Activated CD8-positive, alpha-beta T cell treated with anti-CD3 and anti-CD28 coated beads for 36 hours (primary cell): Measurements from ENCODE around the gene ERP27. TPM values are rescaled to one million over a fixed set of nuclear protein-coding genes. Genes with fewer than 3 reads are reported as not detected.

ENCODE experiments used
- ATAC-seq: fragments of 200-7000 bp; cut with Tn5 transposase; one replicate; pipeline ENCODE4 v1.10.0; 2021; ENCODE audit warnings: mild to moderate bottlenecking, moderate library complexity
- CTCF ChIA-PET: fragments of 350-600 bp; sonication (Branson Sonifier 250); formaldehyde crosslinking; loops from one replicate; lab custom pipeline; 2021; ENCODE audit warnings: antibody characterized with exemption; lab: Charles Lee
- POLR2A ChIA-PET: fragments of 350-600 bp; sonication (Branson Sonifier 250); formaldehyde crosslinking; loops from one replicate; lab custom pipeline; 2021; ENCODE audit warnings: antibody characterized with exemption; lab: Charles Lee
- DNase-seq: peaks from one replicate; pipeline ENCODE4 v3.0.0-alpha.2; 2020
- H3K27ac Mint-ChIP-seq: one replicate; pipeline ENCODE4 v1.8.0; 2021; ENCODE audit warnings: mild to moderate bottlenecking, mixed read lengths
- H3K27me3 Mint-ChIP-seq: one replicate; pipeline ENCODE4 v1.8.0; 2021; ENCODE audit warnings: mixed read lengths
- H3K36me3 Mint-ChIP-seq: one replicate; pipeline ENCODE4 v1.8.0; 2021; ENCODE audit warnings: low read depth, mixed read lengths
- H3K4me1 Mint-ChIP-seq: one replicate; pipeline ENCODE4 v1.8.0; 2021; ENCODE audit warnings: low read depth, mixed read lengths
- H3K4me3 Mint-ChIP-seq: one replicate; pipeline ENCODE4 v1.8.0; 2021; ENCODE audit warnings: mild to moderate bottlenecking, moderate library complexity, mixed read lengths
- H3K9me3 Mint-ChIP-seq: one replicate; pipeline ENCODE4 v1.8.0; 2021; ENCODE audit warnings: mixed read lengths
- CTCF ChIP-seq: fragments of 200-600 bp; IDR thresholded peaks from one replicate; pipeline ENCODE4 v1.8.0; 2022; ENCODE audit warnings: antibody characterized with exemption, mild to moderate bottlenecking
- intact Hi-C: fragments of 100-400 bp; cut with micrococcal nuclease; formaldehyde crosslinking; loops from one replicate; pipeline ENCODE4 v1.10.0; 2022
- total RNA-seq, 2 experiments: library from RNA; stranded (reverse); gene quantifications; one replicate each; pipeline ENCODE4 v1.2.3, GENCODE V29; 2021

ERP27 gene
- total RNA-seq, 2 experiments from 2014 or later, result 2.3 to 3.4 TPM

GRCh38 chr12:14910090-14910915 is 28.0 kb downstream of the ERP27 start:
- H3K27me3 Mint-ChIP-seq, result no peaks in the 10 kb centered on the region
- H3K9me3 Mint-ChIP-seq, result peaks cover 1% of the 10 kb centered on the region
- peak overlapping the region; percentile 18 for H3K4me3 Mint-ChIP-seq
- DNase-seq (peak; percentile 51), ATAC-seq (peak; percentile 82)
- H3K27ac Mint-ChIP-seq, result peak overlapping the region; percentile 87
- intact Hi-C loops, result no loop called here
- peaks cover 32% of the 10 kb centered on the region for H3K4me1 Mint-ChIP-seq
- H3K36me3 Mint-ChIP-seq, result peaks cover 36% of the 10 kb centered on the region
- TF ChIP-seq CTCF, result no peak
- ChIA-PET POLR2A (interaction anchor here (0.8 to 1.6 kb wide), 6 partner anchors 10 to 29 kb away, joined by 3 to 5 read pairs (median 3); no protein-coding TSS in a partner anchor), CTCF (interaction anchor here (0.6 to 1.3 kb wide), 4 partner anchors 27 to 173 kb away, joined by 3 read pairs; no protein-coding TSS in a partner anchor)

- H3K36me3 Mint-ChIP-seq, result peaks cover 19% of the 10 kb centered on the region
- no peak for TF ChIP-seq CTCF
Observed at GRCh38 chr12:14907953-14908352, 30.4 kb downstream of the ERP27 start.

GRCh38 chr12:14906114-14906513 is 32.2 kb downstream of the ERP27 start:
- Mint-ChIP-seq H3K36me3 (peaks cover 14% of the 10 kb centered on the region), H3K27ac (no peak overlapping the region), H3K4me1 (peaks cover 36% of the 10 kb centered on the region), H3K4me3 (no peak overlapping the region), H3K27me3 (no peaks in the 10 kb centered on the region), H3K9me3 (peaks cover 1% of the 10 kb centered on the region)
- DNase-seq (no peak), ATAC-seq (no peak)
- ChIA-PET CTCF (no interaction called here), POLR2A (no interaction called here)
- no peak for TF ChIP-seq CTCF
- intact Hi-C loops, result no loop called here

More at GRCh38 chr12:14907953-14908352, 30.4 kb downstream of the ERP27 start:
- POLR2A ChIA-PET, result no interaction called here
- CTCF ChIA-PET, result no interaction called here
- ATAC-seq (no peak), DNase-seq (no peak)
- H3K9me3 Mint-ChIP-seq, result peaks cover 1% of the 10 kb centered on the region
- H3K27ac Mint-ChIP-seq, result peak overlapping the region; percentile 25
- intact Hi-C loops, result no loop called here
- H3K4me3 Mint-ChIP-seq, result no peak overlapping the region
- H3K4me1 Mint-ChIP-seq, result peaks cover 32% of the 10 kb centered on the region
- H3K27me3 Mint-ChIP-seq, result no peaks in the 10 kb centered on the region

GRCh38 chr12:14905269-14906004 is 32.9 kb downstream of the ERP27 start:
- Mint-ChIP-seq H3K27me3 (no peaks in the 10 kb centered on the region), H3K4me3 (no peak overlapping the region), H3K36me3 (peaks cover 14% of the 10 kb centered on the region), H3K4me1 (peaks cover 29% of the 10 kb centered on the region), H3K9me3 (peaks cover 1% of the 10 kb centered on the region), H3K27ac (no peak overlapping the region)
- intact Hi-C loops, result no loop called here
- no peak for ATAC-seq
- no peak for DNase-seq
- ChIA-PET POLR2A (no interaction called here), CTCF (no interaction called here)
- TF ChIP-seq CTCF, result no peak
